B cell (primary cell): Measurements from ENCODE around the gene SYTL5. TPM values are rescaled to one million over a fixed set of nuclear protein-coding genes. Genes with fewer than 3 reads are reported as not detected.

Experiments
- ATAC-seq: fragments of 200-7000 bp; cut with Tn5 transposase; one replicate; pipeline ENCODE4 v1.10.0; 2021; ENCODE audit warnings: low read depth, mild to moderate bottlenecking, moderate number of reproducible peaks, moderate library complexity
- CTCF ChIA-PET: fragments of 350-600 bp; sonication (Branson Sonifier 250); formaldehyde crosslinking; loops from one replicate; lab custom pipeline; 2021; ENCODE audit warnings: antibody characterized with exemption, inconsistent platforms; lab: Charles Lee
- POLR2A ChIA-PET: fragments of 350-600 bp; sonication (Branson Sonifier 250); formaldehyde crosslinking; loops from one replicate; lab custom pipeline; 2021; ENCODE audit warnings: antibody characterized with exemption; lab: Charles Lee
- DNase-seq: peaks from one replicate; pipeline ENCODE4 v3.0.0; 2013
- H2AFZ ChIP-seq: 2 replicates; pipeline ENCODE4 v1.6.1; 2012; ENCODE audit warnings: mild to moderate bottlenecking, low read depth, low read length; ENCODE audit not compliant: insufficient read depth, poor library complexity, severe bottlenecking
- H3K27ac ChIP-seq, 2 donors: 1 replicate in 1 of 2; 2 replicates in 1 of 2; pipeline ENCODE4 v1.5.1; 2012 to 2013; ENCODE audit warnings: low read length in 2 of 2, mild to moderate bottlenecking in 2 of 2, moderate library complexity in 1 of 2
- H3K27me3 ChIP-seq, 4 experiments: fragments of 200-600 bp in 1 of 4; sonication (generic) in 1 of 4; replicated peaks in 1 of 4; 1 replicate in 2 of 4; 2 replicates in 2 of 4; pipeline versions ENCODE4 v1.6.1 to v1.7.0; 2013 to 2016; ENCODE audit warnings: low read length in 3 of 4, mild to moderate bottlenecking in 2 of 4, mixed read lengths in 1 of 4, moderate library complexity in 1 of 4; ENCODE audit not compliant: insufficient read depth in 4 of 4, control insufficient read depth in 3 of 4; ENCODE audit errors: control extremely low read depth in 1 of 4
- H3K36me3 ChIP-seq, 2 experiments: replicated peaks in 1 of 2; 1 replicate in 1 of 2; 2 replicates in 1 of 2; pipeline versions ENCODE4 v1.6.1 to v1.7.1; 2013; ENCODE audit warnings: low read length in 1 of 2; ENCODE audit not compliant: insufficient read depth in 2 of 2, control insufficient read depth in 1 of 2; ENCODE audit errors: control extremely low read depth in 1 of 2, extremely low read depth in 1 of 2
- H3K4me1 ChIP-seq, 2 donors: fragments of 200-600 bp in 1 of 2; sonication (generic) in 1 of 2; 1 replicate in 1 of 2; 2 replicates in 1 of 2; pipeline versions ENCODE4 v1.5.1 to v1.6.1; 2013 to 2017; ENCODE audit warnings: low read length in 2 of 2; ENCODE audit not compliant: control insufficient read depth in 2 of 2, insufficient read depth in 2 of 2
- H3K4me2 ChIP-seq: replicated peaks from 2 replicates; pipeline ENCODE3; 2012; ENCODE audit warnings: mild to moderate bottlenecking, low read depth, low read length; ENCODE audit not compliant: poor library complexity, severe bottlenecking
- H3K4me3 ChIP-seq, 5 experiments: fragments of 200-600 bp in 1 of 5; sonication (generic) in 1 of 5; 1 replicate in 3 of 5; 2 replicates in 2 of 5; pipeline versions ENCODE4 v1.5.1 to v1.7.0; 2011 to 2016; ENCODE audit warnings: low read length in 4 of 5, mild to moderate bottlenecking in 4 of 5, low read depth in 2 of 5, control low read depth in 1 of 5, moderate library complexity in 1 of 5; ENCODE audit not compliant: insufficient read depth in 1 of 5; ENCODE audit errors: control extremely low read depth in 1 of 5, extremely low read depth in 1 of 5
- H3K79me2 ChIP-seq: fragments of 200-600 bp; sonication (generic); one replicate; pipeline ENCODE4 v1.6.0; 2016; ENCODE audit warnings: low read length; ENCODE audit not compliant: control insufficient read depth, insufficient read depth
- H3K9ac ChIP-seq: fragments of 200-600 bp; sonication (generic); 2 replicates; pipeline ENCODE4 v1.6.1; 2017; ENCODE audit warnings: mild to moderate bottlenecking, low read length, moderate library complexity
- H3K9me3 ChIP-seq, 3 donors: one replicate each; pipeline versions ENCODE4 v1.6.1 to v1.7.1; 2013; ENCODE audit warnings: low read length in 2 of 3; ENCODE audit not compliant: control insufficient read depth in 2 of 3, insufficient read depth in 1 of 3; ENCODE audit errors: control extremely low read depth in 1 of 3
- H4K20me1 ChIP-seq: 2 replicates; pipeline ENCODE4 v1.6.0; 2012; ENCODE audit warnings: mild to moderate bottlenecking, low read length; ENCODE audit not compliant: insufficient read depth, control insufficient read depth, poor library complexity, severe bottlenecking
- H3K27ac Mint-ChIP-seq: one replicate; pipeline ENCODE4 v1.8.0; 2021; ENCODE audit warnings: mixed read lengths
- H3K27me3 Mint-ChIP-seq: one replicate; pipeline ENCODE4 v1.8.0; 2021; ENCODE audit warnings: mixed read lengths
- H3K4me1 Mint-ChIP-seq: one replicate; pipeline ENCODE4 v1.8.0; 2021; ENCODE audit warnings: mixed read lengths
- H3K4me3 Mint-ChIP-seq: one replicate; pipeline ENCODE4 v1.8.0; 2021; ENCODE audit warnings: mixed read lengths
- H3K9me3 Mint-ChIP-seq: one replicate; pipeline ENCODE4 v1.8.0; 2022; ENCODE audit warnings: mixed read lengths; ENCODE audit not compliant: insufficient read depth
- CTCF ChIP-seq: fragments of 200-600 bp; IDR thresholded peaks from one replicate; pipeline ENCODE4 v1.8.0; 2022; ENCODE audit warnings: antibody characterized with exemption, mild to moderate bottlenecking
- EZH2 ChIP-seq: IDR thresholded peaks from 2 replicates; pipeline ENCODE4 v1.6.1; 2012; ENCODE audit warnings: borderline replicate concordance, low read depth, mild to moderate bottlenecking, moderate library complexity, low read length; ENCODE audit not compliant: insufficient read depth, poor library complexity, severe bottlenecking
- WGBS: methylation state at CpG from one replicate; pipeline ENCODE4 v1.1.5; 2013; ENCODE audit warnings: missing lambda C conversion rate; ENCODE audit not compliant: insufficient coverage; 5-methylcytosine and 5-hydroxymethylcytosine counted together
- intact Hi-C: fragments of 100-400 bp; cut with micrococcal nuclease; formaldehyde crosslinking; loops from one replicate; pipeline ENCODE4 v1.10.0; 2022
- polyA plus RNA-seq: library from polyadenylated mRNA; depleted of rRNA; stranded (reverse); fragments of >200 nt; gene quantifications from 2 replicates; pipeline ENCODE4 v1.2.3, GENCODE V29; 2012
- total RNA-seq, 2 donors: library from RNA; stranded (reverse); fragments of 120-200 nt in 1 of 2; gene quantifications; 1 replicate in 1 of 2; 2 replicates in 1 of 2; pipeline versions ENCODE4 v1.2.3 to v1.2.4, GENCODE V29; 2013 to 2022

The SYTL5 gene
- total and polyA plus RNA-seq, 2 donors (not counting 1 experiment from before 2014, with no cell fraction given): 0.01 TPM; not detected in 1

- H3K79me2 ChIP-seq: no peaks in the 10 kb centered on the region
- intact Hi-C loops: no loop called here
- CTCF ChIA-PET: no interaction called here
- no peak overlapping the region for H3K4me3 ChIP-seq
- Mint-ChIP-seq H3K9me3 (no peaks in the 10 kb centered on the region), H3K27ac (no peak overlapping the region), H3K4me1 (no peaks in the 10 kb centered on the region), H3K4me3 (no peak overlapping the region), H3K27me3 (peaks cover 4% of the 10 kb centered on the region)
- H3K9me3 ChIP-seq: no peaks in the 10 kb centered on the region
- no peak for TF ChIP-seq CTCF
- TF ChIP-seq EZH2: no peak
- H4K20me1 ChIP-seq: no peaks in the 10 kb centered on the region
- no peak overlapping the region for H3K4me2 ChIP-seq
- DNase-seq (no peak), ATAC-seq (no peak)
- no peaks in the 10 kb centered on the region for H3K27me3 ChIP-seq
- WGBS: no CpG with 5 or more reads among the region's 2 CpGs
- POLR2A ChIA-PET: no interaction called here
- no peak overlapping the region for H2AFZ ChIP-seq
- H3K4me1 ChIP-seq: no peaks in the 10 kb centered on the region
- H3K27ac ChIP-seq: no peak overlapping the region
- H3K9ac ChIP-seq: no peak overlapping the region
- no peaks in the 10 kb centered on the region for H3K36me3 ChIP-seq
Observed at GRCh38 chrX:38038501-38038900, 32.1 kb downstream of the SYTL5 start.

- DNase-seq (no peak), ATAC-seq (no peak)
- H3K79me2 ChIP-seq: no peaks in the 10 kb centered on the region
- no peak overlapping the region for H3K4me2 ChIP-seq
- intact Hi-C loops: no loop called here
- Mint-ChIP-seq H3K27ac (no peak overlapping the region), H3K27me3 (peaks cover 4% of the 10 kb centered on the region), H3K9me3 (no peaks in the 10 kb centered on the region), H3K4me1 (no peaks in the 10 kb centered on the region), H3K4me3 (no peak overlapping the region)
- no peaks in the 10 kb centered on the region for H3K9me3 ChIP-seq
- no peaks in the 10 kb centered on the region for H3K36me3 ChIP-seq
- H4K20me1 ChIP-seq: no peaks in the 10 kb centered on the region
- no peak overlapping the region for H2AFZ ChIP-seq
- H3K9ac ChIP-seq: no peak overlapping the region
- POLR2A ChIA-PET: no interaction called here
- H3K4me1 ChIP-seq: no peaks in the 10 kb centered on the region
- H3K27ac ChIP-seq: no peak overlapping the region
- CTCF ChIA-PET: no interaction called here
- H3K27me3 ChIP-seq: no peaks in the 10 kb centered on the region
- no CpG with 5 or more reads among the region's 3 CpGs for WGBS
- TF ChIP-seq EZH2: no peak
- no peak for TF ChIP-seq CTCF
- no peak overlapping the region for H3K4me3 ChIP-seq
Observed at GRCh38 chrX:38041237-38041636, 34.9 kb downstream of the SYTL5 start.
